GM18508 (cell line): ENCODE data around the gene TSKU.
"Not testable (repeated sequence)": the region's sequence is repeated elsewhere in the genome, so short reads cannot be mapped to it uniquely, and the experiment has no call there.

Experiments
- ATAC-seq: cut with Tn5 transposase; IDR thresholded peaks from one replicate; pipeline ENCODE4 v1.9.1; 2021; ENCODE audit warnings: moderate number of reproducible peaks; ENCODE audit not compliant: insufficient read depth, unreplicated experiment

Gene TSKU, protein sequence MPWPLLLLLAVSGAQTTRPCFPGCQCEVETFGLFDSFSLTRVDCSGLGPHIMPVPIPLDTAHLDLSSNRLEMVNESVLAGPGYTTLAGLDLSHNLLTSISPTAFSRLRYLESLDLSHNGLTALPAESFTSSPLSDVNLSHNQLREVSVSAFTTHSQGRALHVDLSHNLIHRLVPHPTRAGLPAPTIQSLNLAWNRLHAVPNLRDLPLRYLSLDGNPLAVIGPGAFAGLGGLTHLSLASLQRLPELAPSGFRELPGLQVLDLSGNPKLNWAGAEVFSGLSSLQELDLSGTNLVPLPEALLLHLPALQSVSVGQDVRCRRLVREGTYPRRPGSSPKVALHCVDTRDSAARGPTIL

DNA sequence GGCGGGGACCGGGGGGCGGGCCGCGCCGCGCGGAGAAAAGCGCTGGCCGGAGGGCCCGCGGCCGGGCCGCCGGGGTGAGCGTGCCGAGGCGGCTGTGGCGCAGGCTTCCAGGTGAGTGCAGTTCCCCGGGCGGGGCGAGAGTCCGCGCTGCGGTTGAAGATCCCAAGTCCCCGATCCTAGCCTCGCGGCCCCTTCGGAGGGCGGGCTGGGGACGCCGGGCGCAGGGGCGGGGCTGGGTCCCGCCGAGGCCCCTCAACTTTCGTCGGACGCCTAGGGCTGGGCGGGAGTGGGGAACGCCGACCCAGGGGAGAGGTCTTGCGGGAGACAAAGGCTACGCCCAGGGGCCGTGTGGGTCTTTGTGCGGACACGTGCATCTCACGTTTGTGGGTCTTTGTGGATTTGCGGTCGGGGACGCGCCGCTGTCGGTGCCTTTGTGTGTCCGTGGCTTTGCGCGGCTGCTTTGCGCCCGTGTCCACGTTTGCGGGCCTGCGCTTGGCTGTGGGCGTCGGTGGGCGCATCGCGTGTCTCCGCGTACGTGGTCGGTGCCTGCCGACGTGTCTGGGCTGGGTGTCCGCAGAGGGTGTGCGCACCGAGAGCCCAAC is at the start of gene TSKU:
Gene TSKU (plus strand): TSS at position 63 of the 602 bp plus-strand sequence. CDS start 12,261 bp downstream, outside the sequence.
- ATAC-seq, result no peak

DNA sequence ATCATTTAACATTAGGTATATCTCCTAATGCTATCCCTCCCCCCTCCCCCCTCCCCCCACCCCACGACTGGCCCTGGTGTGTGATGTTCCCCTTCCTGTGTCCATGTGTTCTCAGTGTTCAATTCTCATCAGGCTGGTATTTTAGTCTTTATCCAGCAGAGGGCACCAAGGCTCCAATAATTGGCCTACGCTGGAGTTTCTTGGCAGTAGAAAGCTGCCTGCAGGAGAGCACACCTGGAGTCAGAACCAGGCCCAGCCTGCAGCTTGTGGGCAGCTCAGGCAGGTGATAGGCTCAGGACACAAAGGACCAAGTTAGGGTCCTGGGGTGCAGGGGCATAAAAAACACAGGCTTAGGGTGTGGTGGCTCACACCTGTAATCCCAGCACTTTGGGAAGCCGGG is 49.2 kb upstream of the TSKU start:
- ATAC-seq, result not testable (repeated sequence)

DNA sequence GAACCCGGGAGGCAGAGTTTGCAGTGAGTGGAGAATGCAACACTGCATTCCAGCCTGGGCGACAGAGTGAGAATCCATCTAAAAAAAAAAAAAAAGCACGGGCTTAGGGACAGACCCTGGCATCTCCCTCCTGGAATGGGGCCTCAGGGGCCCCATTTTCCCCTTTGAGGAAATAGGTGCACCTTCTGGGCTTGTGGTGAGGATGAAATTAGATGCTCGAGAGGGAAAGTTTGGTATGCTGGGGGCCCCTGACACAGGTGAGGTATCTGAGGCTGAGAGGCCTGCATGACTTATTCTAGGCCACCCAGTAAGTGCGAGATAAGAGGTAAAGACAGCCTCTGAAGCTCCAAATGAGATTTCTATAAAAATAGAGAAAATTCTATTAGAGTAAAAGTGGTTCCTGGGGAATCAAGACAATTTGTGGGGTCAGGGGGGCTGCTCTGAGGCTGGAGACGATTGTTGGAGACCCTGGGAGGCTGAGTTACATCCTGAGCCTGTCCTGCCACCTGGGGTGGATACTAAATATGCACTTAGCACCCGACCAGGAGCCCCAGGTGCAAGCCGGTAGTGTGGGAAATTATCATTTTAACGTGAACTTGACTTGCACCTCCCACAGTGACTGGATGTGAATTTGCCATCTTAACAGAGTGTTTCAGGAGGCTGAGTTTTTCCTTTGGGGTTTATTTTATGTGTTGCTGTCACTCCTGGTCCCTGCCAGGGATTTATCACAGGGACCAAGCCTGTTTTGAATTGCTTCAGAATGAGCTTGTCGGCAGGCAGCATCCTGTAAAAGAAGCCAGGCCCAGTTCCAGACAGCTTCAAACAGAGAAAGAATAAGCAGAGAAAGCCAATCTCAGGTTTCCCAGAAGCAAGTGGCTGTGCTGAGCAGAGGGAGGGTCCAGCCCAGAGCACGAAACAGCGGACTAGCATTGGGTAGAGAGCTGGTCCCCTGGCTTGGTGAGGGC is 48.4 kb upstream of the TSKU start:
- no peak for ATAC-seq

DNA sequence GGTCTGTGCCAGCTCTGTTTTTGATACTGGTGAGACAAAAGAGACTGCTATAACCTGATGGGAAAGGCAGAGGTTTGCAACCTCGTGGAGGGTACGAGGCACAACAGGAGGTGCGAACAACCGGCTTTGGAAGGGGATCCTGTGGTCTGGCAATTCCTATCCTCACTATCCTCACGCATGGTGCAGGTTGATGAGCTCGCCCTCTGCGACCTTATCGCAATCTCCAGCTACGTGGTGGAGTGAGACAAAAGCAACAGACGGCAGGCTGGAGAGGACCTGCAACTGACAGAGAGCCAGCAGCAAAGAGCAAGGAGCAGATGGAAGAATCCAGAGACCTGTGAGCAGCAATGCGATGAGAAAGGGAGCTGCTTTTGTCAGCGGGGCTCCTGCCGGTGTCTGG is 47.3 kb upstream of the TSKU start:
- ATAC-seq, result no peak

DNA sequence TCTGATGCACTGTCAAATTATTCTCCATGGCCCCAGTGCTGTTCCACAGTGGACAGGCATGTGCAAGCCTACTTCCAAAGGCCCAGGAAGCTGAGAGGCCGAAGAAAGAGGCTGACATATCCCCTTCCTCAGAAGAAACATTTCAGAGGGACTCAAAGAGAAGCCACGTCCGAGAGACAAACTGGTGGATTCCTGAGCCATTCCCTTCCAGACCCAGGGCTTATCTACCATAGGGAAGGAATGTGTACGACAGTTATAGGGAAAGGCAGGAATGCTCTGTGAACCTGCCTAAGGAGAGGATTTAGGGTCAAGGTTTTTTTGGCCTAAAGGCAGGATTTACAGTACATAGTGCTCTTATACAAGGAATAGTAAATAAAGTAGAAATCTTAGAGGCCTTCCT is 46.9 kb upstream of the TSKU start:
- no peak for ATAC-seq

DNA sequence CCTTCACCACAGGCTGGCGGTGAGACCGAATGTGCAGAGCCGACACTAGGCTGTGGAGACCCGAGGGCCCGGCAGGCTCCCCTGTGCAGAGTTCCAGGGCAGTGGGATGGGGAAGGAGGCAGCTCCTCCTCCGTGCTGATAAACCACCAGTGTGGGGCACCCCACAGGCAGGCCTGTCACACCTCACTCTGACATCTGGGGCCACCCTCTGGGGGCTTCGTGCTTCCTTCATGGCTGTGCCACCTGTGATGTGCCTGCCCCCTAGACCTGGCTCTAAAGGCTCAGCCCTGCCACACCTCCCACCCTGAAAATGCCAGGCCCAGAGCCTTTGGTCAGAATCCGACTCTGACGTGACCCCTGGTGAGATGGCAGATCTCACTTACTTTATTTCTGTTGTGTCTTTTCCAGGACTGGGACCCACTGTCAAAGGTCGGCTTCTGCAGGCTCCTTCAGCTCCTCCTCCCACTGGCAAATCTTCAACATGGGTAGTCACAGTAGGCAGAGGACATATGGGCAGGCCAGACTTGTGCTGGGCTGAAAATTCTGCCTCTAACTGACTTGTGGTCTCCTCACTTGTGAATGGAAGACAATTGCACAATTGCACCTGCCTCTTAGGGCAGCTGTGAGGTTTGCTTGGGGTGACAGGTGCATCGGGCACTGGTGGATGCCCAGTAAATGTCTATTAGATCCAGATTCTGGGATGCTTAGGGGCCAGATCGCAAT is 46.2 kb upstream of the TSKU start:
- no peak for ATAC-seq

DNA sequence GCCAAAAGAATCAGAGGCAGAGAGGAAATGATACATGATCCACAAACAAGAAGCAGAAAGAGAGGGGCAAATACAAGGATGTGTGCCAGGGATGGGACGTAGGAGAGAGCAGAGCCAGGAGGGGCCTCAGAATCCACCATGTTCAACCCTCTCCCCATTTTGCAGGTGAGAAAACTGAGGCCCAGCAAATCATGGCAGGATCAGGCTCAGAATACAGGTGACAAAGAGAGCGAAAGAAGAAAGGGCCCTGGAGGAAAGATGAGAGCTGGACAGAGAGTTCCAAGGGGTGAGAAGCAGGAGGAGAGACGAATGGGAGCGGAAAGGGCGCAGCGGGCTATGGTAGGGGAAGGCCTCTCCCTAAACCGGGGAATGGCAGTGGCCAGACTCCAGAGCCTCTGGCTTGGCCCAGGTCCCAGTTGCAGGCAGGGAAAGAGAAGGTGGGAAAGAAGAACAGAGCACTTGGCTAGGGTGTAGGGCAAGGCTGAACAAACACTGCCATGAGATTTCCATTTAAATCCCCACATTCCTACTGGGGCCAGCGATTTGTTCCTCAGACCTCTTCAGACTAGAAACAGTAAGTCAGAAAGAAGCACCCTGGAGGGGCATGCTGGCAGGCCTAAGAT is 44.4 kb upstream of the TSKU start:
- no peak for ATAC-seq

DNA sequence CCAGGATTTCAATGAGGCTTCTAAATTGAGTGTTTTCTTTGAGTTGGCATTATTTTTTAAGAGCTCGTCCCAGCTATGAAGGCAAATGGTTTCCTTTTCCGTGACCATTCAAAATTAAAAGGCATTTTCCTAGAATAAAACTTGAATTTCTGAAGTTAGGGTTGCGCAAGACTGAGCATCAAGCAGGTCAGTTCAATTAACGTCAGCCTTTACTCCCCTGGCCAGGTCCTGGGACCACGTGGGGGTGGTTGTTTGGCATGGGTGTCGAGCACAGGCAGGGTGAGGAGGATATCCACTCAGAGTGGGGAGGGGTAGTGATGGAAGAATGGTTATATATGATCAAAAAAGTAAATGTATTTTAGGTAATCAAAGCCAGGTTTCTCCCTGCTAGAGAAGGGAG is 43.4 kb upstream of the TSKU start:
- ATAC-seq, result no peak

DNA sequence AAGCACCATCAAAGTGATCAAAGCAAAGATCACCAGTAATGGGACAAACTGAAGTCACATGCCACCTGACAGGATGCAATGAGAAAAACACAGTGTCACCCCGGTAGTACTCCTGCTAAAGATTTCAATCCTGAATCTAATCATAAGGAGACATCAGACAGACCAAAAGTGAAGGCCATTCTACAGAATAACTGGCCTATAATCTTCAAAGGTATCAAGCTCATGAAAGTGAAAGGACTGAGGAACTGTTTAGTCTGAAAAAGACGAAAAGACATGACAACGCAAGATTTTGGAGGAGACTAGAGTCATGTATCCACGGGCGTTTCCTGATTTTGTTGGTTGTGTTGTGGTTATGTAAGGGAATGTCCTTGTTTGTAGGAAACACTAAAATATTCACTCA is 42.4 kb upstream of the TSKU start:
- ATAC-seq, result no peak

DNA sequence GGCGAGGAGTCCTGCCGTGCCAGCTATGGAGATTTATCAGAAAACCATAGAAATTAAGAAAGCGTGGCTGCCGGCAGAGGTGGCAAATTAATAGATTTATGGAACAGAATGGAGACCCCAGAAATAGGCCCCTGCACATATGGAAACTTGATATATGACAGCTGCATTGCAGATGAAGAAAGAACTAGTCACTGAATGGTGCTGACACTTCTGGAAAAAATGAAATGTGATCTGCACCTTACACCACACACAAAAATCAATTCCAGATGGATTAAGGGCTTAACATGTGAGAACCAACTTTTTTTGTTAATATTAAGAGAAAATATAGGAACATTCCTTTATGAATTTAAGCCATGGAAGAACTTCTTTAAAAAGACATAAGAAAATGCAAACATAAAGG is 40.3 kb upstream of the TSKU start:
- ATAC-seq, result no peak

DNA sequence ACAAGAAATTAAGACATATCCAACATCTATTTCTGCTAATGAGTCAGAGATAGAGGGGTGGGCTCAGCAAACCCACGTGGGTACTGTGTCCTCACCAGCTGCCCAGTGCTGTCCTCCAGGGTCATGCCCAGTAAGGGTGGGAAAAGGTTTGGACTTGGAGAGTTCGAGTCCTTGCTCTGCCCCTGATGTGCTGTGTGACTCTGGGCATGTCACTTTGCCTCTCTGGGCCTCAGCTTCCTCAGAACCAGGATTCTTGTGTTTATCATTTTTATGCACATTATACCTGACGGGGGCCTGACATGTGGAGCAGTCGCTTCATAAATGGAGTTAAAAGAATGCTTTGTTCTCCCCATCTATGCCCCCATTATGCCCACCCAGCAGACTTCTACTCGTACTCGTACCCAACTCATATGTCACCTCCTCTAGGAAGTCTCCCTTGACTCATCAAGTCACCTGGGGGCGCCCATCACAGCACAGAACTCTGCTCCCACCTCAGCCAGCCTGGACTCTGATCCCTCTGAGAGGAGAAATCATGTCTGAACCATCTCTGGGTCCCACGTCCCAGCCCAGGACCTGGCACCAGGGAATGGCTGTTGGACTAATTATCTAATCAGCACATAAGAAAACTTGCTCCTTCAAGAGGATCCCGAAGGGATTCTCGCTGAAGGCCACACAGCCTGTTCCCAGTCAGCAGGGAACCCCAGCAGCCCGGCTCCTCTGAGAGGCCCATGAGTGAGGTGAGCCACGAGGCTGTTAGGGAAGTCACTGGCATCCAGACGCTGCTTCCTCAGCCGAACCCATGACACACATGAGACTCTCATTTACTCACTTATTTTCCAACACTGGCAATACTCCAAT is 38.7 kb upstream of the TSKU start:
- ATAC-seq, result no peak

DNA sequence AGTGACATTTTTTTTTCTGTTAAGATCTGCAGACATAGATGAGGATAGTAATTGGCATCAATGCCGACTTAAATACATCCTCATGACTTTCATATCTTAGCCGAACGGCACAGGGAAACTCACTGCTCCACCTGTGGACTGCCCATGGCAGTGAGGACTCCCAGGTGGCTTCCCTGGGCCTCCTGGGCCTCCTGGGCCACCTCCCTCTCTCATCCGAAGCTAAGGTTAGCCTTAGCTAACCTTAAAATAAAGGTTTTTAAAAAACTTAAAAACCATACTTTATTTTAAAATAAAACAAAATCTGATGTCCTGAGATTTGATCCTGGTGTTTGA is 38.1 kb upstream of the TSKU start:
- ATAC-seq, result no peak

DNA sequence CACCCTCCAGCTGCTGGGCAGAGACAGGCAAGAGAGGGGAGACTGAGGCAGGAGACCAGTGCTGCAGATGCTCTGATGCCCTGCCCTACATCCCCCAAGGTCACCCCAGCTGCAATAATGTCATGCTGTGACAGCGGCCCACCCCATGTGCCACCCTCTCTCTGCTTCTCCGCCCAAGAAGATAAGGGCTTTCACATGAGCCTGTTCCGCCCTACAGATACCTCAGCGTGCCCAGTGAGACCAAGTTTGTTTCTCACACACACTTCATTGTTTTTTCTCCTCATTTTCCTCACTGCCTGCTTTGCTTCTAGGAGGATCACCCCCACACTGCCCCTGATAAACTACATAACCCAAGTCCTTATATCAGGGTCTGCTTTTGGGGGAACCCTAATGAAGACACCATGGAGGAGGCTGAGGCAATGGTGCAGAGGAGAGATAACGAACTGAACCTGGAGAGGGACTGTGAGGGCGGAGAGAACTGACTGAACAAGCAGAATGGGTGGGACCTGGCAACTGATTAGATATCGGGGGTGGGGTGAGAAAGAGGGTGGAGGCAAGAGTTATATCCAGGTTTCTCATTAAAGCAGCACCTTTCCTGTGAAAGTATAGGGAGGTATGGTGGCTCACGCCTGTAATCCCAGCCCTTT is 37.5 kb upstream of the TSKU start:
- no peak for ATAC-seq

DNA sequence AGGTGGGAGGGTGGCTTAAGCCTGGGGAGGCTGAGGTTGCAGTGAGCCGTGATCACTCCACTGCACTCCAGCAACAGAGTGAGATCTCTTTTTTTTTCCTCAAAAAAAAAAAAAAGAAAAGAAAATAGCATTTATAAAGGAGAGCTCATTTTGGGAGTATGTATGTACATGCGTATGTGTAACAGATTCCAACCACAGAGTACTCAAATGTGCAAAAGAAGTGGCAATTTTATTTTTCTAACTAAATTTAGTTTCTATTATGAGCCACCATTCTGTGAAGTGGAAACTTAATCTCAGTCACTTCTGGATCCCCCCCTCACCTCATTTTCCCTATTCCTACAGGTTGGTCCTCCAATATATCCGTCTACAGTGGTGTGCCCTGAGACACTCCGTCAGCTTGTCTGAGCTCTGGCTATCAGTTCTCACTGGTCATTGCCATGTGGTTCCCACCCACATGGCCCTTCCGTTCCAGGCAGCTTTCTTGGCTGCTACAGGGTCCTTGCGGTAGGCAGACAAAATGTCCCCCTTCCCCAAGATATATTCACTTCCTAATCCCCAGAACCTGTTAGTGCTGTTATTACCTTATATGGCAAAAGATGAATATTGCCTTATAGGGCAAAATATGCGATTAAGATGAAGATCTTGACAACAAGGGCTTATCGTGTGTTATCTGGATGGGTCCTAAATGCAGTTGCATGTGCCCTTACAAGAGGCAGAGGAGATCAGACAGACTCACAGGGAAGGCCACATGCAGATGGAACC is 35.8 kb upstream of the TSKU start:
- ATAC-seq, result no peak

DNA sequence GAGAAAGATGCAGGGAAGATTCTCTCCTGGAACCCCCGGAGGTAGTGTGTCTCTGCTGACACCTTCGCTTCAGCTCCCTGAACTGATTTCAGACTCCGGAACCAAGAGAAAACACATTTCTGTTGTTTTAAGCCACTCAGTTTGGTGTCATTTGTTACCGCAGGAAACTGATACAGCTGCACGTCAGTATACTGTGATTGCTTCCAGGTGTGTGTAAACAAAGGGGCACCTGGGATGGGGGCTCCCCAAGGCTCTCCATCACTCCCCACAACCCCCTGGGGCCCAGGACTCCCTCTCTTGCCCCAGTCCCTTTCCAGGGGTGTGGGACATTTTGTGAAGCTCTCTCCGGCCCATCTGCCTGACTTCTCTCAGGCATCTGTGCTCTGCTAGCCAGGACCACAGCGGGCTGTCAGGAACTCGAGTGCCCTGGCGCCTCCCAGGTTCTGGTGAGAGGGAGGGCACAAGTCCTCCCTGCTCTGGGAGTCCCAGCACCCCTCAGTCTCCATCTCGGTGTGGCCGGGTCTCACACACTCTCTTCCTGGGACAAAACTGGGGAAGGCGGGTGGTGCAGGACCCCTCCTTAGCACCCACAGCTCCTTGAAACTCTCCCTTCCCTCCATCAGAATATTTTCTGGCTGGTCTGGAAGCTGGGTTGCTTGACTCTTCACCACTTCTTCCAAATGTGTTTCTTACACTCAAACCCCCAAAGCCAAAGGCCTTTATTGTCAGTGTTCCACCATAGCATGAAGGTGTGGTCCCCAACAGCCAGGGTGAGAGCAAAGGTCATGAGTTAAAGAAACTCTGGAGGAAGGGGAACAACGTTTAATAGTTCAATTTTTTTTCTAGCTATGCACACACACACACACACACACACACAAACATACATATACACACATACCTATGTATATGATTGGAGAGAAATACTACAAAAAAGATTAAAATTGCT is 35.0 kb upstream of the TSKU start:
- no peak for ATAC-seq

DNA sequence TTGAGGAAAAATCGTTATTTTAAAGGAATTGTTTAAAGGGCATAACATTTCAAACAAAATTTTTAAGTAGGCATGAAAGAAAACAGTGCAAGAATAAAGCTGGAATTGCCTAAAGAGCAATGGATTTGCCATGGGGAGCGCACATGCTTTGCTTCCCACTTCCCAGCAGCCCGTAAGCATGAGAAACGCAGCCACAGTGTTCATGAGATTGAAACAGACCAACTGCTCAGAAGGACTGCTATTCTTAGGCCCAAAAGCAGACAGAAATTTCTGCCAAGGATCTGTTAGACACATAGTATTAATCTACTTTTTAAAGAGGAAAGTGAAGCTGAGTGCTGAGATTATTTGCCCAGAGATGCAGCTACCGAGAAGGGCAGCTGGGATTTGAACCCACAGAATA is 34.2 kb upstream of the TSKU start:
- no peak for ATAC-seq

DNA sequence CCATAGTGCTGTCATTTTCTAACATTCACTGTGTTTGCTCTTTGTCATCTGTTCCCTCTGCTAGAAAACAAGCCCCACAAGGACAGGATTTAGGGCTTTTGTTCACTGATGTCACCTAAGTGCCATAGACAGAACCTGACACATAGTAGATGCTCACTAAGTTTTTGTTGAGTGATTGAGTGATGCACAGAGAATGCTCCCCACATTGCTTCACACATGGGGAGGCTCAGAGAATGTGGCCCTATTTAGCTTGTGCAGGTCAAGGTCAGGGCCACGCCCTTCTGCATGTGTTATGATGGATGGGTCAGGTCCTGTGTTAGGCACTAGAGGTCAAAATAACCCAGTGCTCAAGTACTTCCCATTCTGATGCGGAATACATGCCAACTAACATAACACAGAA is 33.1 kb upstream of the TSKU start:
- no peak for ATAC-seq
